Measurements from ENCODE around the gene VWA2. TPM values are rescaled to one million over a fixed set of nuclear protein-coding genes. Genes with fewer than 3 reads are reported as not detected.

The VWA2 gene
- total RNA-seq, 1 donor from 2014 or later, result 15.0 TPM

- no peak for TF ChIP-seq CTCF (IDR thresholded peaks at IDR 0.05; ENCODE audit: unreplicated experiment)
- Mint-ChIP-seq H3K27me3 (ENCODE audit: low read depth) (peaks cover 38% of the 10 kb centered on the region), H3K4me3 (no peak overlapping the region), H3K4me1 (peaks cover 10% of the 10 kb centered on the region), H3K36me3 (no peaks in the 10 kb centered on the region), H3K27ac (no peak overlapping the region), H3K9me3 (no peaks in the 10 kb centered on the region)
- DNase-seq (ENCODE audit: low spot score in 2 of 2, unreplicated experiment in 2 of 2), result no peak
Measured at GRCh38 chr10:114234132-114234531, 4.9 kb upstream of the VWA2 start.

- H3K27ac Mint-ChIP-seq, result no peak overlapping the region
- H3K27me3 Mint-ChIP-seq (ENCODE audit: low read depth), result peaks cover 69% of the 10 kb centered on the region
- H3K4me1 Mint-ChIP-seq, result peaks cover 14% of the 10 kb centered on the region
- no peaks in the 10 kb centered on the region for H3K9me3 Mint-ChIP-seq
- no peaks in the 10 kb centered on the region for H3K36me3 Mint-ChIP-seq
- no peak for TF ChIP-seq CTCF (IDR thresholded peaks at IDR 0.05; ENCODE audit: unreplicated experiment)
- H3K4me3 Mint-ChIP-seq, result peak overlapping the region; percentile 70
- no peak for DNase-seq (ENCODE audit: low spot score in 2 of 2, unreplicated experiment in 2 of 2)
Measured at GRCh38 chr10:114239994-114240345, 916 bp downstream of the VWA2 start.

GRCh38 chr10:114242235-114242634, 3.2 kb downstream of the VWA2 start:
- peaks cover 62% of the 10 kb centered on the region for H3K27me3 Mint-ChIP-seq (ENCODE audit: low read depth)
- no peak for TF ChIP-seq CTCF (IDR thresholded peaks at IDR 0.05; ENCODE audit: unreplicated experiment)
- H3K27ac Mint-ChIP-seq, result no peak overlapping the region
- DNase-seq (ENCODE audit: low spot score in 2 of 2, unreplicated experiment in 2 of 2), result no peak
- H3K36me3 Mint-ChIP-seq, result no peaks in the 10 kb centered on the region
- H3K4me1 Mint-ChIP-seq, result peaks cover 26% of the 10 kb centered on the region
- H3K9me3 Mint-ChIP-seq, result no peaks in the 10 kb centered on the region
- no peak overlapping the region for H3K4me3 Mint-ChIP-seq

GRCh38 chr10:114243661-114244060, 4.6 kb downstream of the VWA2 start:
- Mint-ChIP-seq H3K9me3 (no peaks in the 10 kb centered on the region), H3K4me3 (no peak overlapping the region), H3K36me3 (no peaks in the 10 kb centered on the region), H3K27ac (no peak overlapping the region), H3K4me1 (peaks cover 24% of the 10 kb centered on the region), H3K27me3 (ENCODE audit: low read depth) (peaks cover 52% of the 10 kb centered on the region)
- no peak for DNase-seq (ENCODE audit: low spot score in 2 of 2, unreplicated experiment in 2 of 2)
- TF ChIP-seq CTCF (IDR thresholded peaks at IDR 0.05; ENCODE audit: unreplicated experiment), result no peak

GRCh38 chr10:114244126-114244525, 5.1 kb downstream of the VWA2 start:
- no peaks in the 10 kb centered on the region for H3K9me3 Mint-ChIP-seq
- no peak overlapping the region for H3K27ac Mint-ChIP-seq
- H3K4me1 Mint-ChIP-seq, result peaks cover 20% of the 10 kb centered on the region
- DNase-seq (ENCODE audit: low spot score in 2 of 2, unreplicated experiment in 2 of 2), result no peak
- H3K4me3 Mint-ChIP-seq, result no peak overlapping the region
- no peak for TF ChIP-seq CTCF (IDR thresholded peaks at IDR 0.05; ENCODE audit: unreplicated experiment)
- no peaks in the 10 kb centered on the region for H3K36me3 Mint-ChIP-seq
- H3K27me3 Mint-ChIP-seq (ENCODE audit: low read depth), result peaks cover 48% of the 10 kb centered on the region

GRCh38 chr10:114245121-114245791, 6.2 kb downstream of the VWA2 start:
- peaks cover 40% of the 10 kb centered on the region for H3K27me3 Mint-ChIP-seq (ENCODE audit: low read depth)
- no peak overlapping the region for H3K4me3 Mint-ChIP-seq

More at GRCh38 chr10:114245121-114245791, 6.2 kb downstream of the VWA2 start:
- DNase-seq (ENCODE audit: low spot score in 2 of 2, unreplicated experiment in 2 of 2), result no peak
- H3K9me3 Mint-ChIP-seq, result no peaks in the 10 kb centered on the region
- H3K27ac Mint-ChIP-seq, result peak overlapping the region; percentile 2
- H3K36me3 Mint-ChIP-seq, result peaks cover 5% of the 10 kb centered on the region
- H3K4me1 Mint-ChIP-seq, result peaks cover 25% of the 10 kb centered on the region
- TF ChIP-seq CTCF (IDR thresholded peaks at IDR 0.05; ENCODE audit: unreplicated experiment), result no peak
